Liver (tissue), 9 donors: ENCODE measurements around the gene GAMT. TPM values are rescaled to one million over a fixed set of nuclear protein-coding genes. Genes with fewer than 3 reads are reported as not detected.

Experiments used
- DNase-seq: peaks from one replicate; pipeline ENCODE4 v3.0.0-alpha.2; 2017; ENCODE audit warnings: low spot score
- H3K27ac ChIP-seq, 2 donors: one replicate each; pipeline ENCODE4 v1.7.0; 2013; ENCODE audit warnings: inconsistent platforms in 2 of 2, low read length in 2 of 2, control low read depth in 1 of 2, low read depth in 1 of 2, mild to moderate bottlenecking in 1 of 2
- H3K27me3 ChIP-seq, 4 donors: one replicate each; pipeline versions ENCODE4 v1.6.1 to v1.7.0; 2013; ENCODE audit warnings: low read length in 3 of 4, inconsistent platforms in 1 of 4, mild to moderate bottlenecking in 1 of 4, moderate library complexity in 1 of 4; ENCODE audit not compliant: control insufficient read depth in 4 of 4, insufficient read depth in 4 of 4
- H3K36me3 ChIP-seq, 4 donors: one replicate each; pipeline versions ENCODE4 v1.6.1 to v1.7.0; 2013; ENCODE audit warnings: low read length in 3 of 4, mild to moderate bottlenecking in 3 of 4, low read depth in 1 of 4, moderate library complexity in 1 of 4; ENCODE audit not compliant: control insufficient read depth in 4 of 4, insufficient read depth in 3 of 4
- H3K4me1 ChIP-seq, 4 donors: one replicate each; pipeline versions ENCODE4 v1.6.1 to v1.7.0; 2013; ENCODE audit warnings: low read length in 3 of 4, mild to moderate bottlenecking in 3 of 4, moderate library complexity in 1 of 4; ENCODE audit not compliant: control insufficient read depth in 4 of 4, insufficient read depth in 4 of 4
- H3K4me3 ChIP-seq, 3 donors: one replicate each; pipeline versions ENCODE4 v1.6.1 to v1.7.0; 2013; ENCODE audit warnings: low read length in 3 of 3, control low read depth in 1 of 3, low read depth in 1 of 3, mild to moderate bottlenecking in 1 of 3
- H3K9ac ChIP-seq, 2 donors: one replicate each; pipeline ENCODE4 v1.7.0; 2013; ENCODE audit warnings: low read length in 2 of 2, mild to moderate bottlenecking in 2 of 2, moderate library complexity in 2 of 2, control low read depth in 1 of 2, low read depth in 1 of 2
- H3K9me3 ChIP-seq, 4 donors: one replicate each; pipeline versions ENCODE4 v1.6.1 to v1.7.0; 2013; ENCODE audit warnings: low read length in 3 of 4; ENCODE audit not compliant: control insufficient read depth in 4 of 4
- ATF3 ChIP-seq: IDR thresholded peaks from 2 replicates; pipeline ENCODE4 v1.6.1; 2016; ENCODE audit warnings: antibody characterized with exemption
- CTCF ChIP-seq: fragments of 150-350 bp; IDR thresholded peaks from 2 replicates; pipeline ENCODE4 v1.5.1; 2017; ENCODE audit warnings: improper control_type of control experiment, low read depth, low read length; ENCODE audit not compliant: missing input control
- EGR1 ChIP-seq, 2 donors: IDR thresholded peaks; 2 replicates each; pipeline ENCODE4 v1.6.1; 2016 to 2018; ENCODE audit warnings: antibody characterized with exemption in 2 of 2, low read depth in 2 of 2
- FOXA1 ChIP-seq: IDR thresholded peaks from 2 replicates; pipeline ENCODE4 v1.6.1; 2016; ENCODE audit warnings: antibody characterized with exemption
- FOXA2 ChIP-seq: IDR thresholded peaks from 2 replicates; pipeline ENCODE4 v1.6.1; 2016; ENCODE audit warnings: antibody characterized with exemption
- GABPA ChIP-seq, 2 donors: IDR thresholded peaks in 1 of 2; conservative IDR thresholded peaks in 1 of 2; 2 replicates each; pipeline ENCODE4 v1.6.1; 2016; ENCODE audit warnings: antibody characterized with exemption in 2 of 2, mild to moderate bottlenecking in 1 of 2, moderate library complexity in 1 of 2
- HNF4A ChIP-seq, 2 donors: conservative IDR thresholded peaks; 2 replicates each; pipeline ENCODE4 v1.6.1; 2016; ENCODE audit warnings: antibody characterized with exemption in 2 of 2, mild to moderate bottlenecking in 2 of 2
- HNF4G ChIP-seq: IDR thresholded peaks from 2 replicates; pipeline ENCODE4 v1.6.1; 2016; ENCODE audit warnings: antibody characterized with exemption
- JUND ChIP-seq, 2 donors: IDR thresholded peaks; 2 replicates each; pipeline ENCODE4 v1.6.1; 2016; ENCODE audit warnings: antibody characterized with exemption in 2 of 2
- MAX ChIP-seq: IDR thresholded peaks from 2 replicates; pipeline ENCODE4 v1.6.1; 2016; ENCODE audit warnings: antibody characterized with exemption
- NR2F2 ChIP-seq: IDR thresholded peaks from 2 replicates; pipeline ENCODE4 v1.6.1; 2016; ENCODE audit warnings: antibody characterized with exemption
- RAD21 ChIP-seq, 2 donors: IDR thresholded peaks; 2 replicates each; pipeline ENCODE4 v1.6.1; 2016; ENCODE audit warnings: antibody characterized with exemption in 2 of 2, mild to moderate bottlenecking in 2 of 2
- RXRA ChIP-seq, 2 donors: IDR thresholded peaks; 2 replicates each; pipeline ENCODE4 v1.6.1; 2017 to 2018; ENCODE audit warnings: antibody characterized with exemption in 2 of 2, mild to moderate bottlenecking in 1 of 2
- SP1 ChIP-seq: IDR thresholded peaks from 2 replicates; pipeline ENCODE4 v1.6.1; 2018; ENCODE audit warnings: antibody characterized with exemption, mild to moderate bottlenecking
- TAF1 ChIP-seq: conservative IDR thresholded peaks from 2 replicates; pipeline ENCODE4 v1.6.1; 2016; ENCODE audit warnings: antibody characterized with exemption, mild to moderate bottlenecking
- YY1 ChIP-seq: IDR thresholded peaks from 2 replicates; pipeline ENCODE4 v1.6.1; 2016; ENCODE audit warnings: antibody characterized with exemption, mild to moderate bottlenecking
- ZBTB33 ChIP-seq: IDR thresholded peaks from 2 replicates; pipeline ENCODE4 v1.6.1; 2016; ENCODE audit warnings: antibody characterized with exemption
- WGBS: extraction: QIAGEN DNeasy Blood & Tissue Kit; methylation state at CpG from one replicate; pipeline ENCODE4 v1.1.7; 2013; 5-methylcytosine and 5-hydroxymethylcytosine counted together
- polyA plus RNA-seq, 2 donors: library from polyadenylated mRNA; stranded (reverse) in 1 of 2; unstranded in 1 of 2; fragments of 200-250 nt in 1 of 2; fragments of >200 nt in 1 of 2; fragmentation: Nextera tagmentation in 1 of 2; extraction: Ambion mirVana in 1 of 2; gene quantifications; one replicate each; pipeline versions ENCODE4 v1.2.1 to v1.2.3, GENCODE V29; 2013 to 2015
- total RNA-seq, 2 donors: library from RNA; depleted of rRNA; stranded (reverse); fragments of >200 nt; gene quantifications; one replicate each; pipeline ENCODE4 v1.2.3, GENCODE V29; 2014
- donor health status: healthy.
- donor health status: healthy.
- donor health status: healthy.
- donor health status: healthy.
- donor health status: healthy.

GAMT gene
- total and polyA plus RNA-seq, 4 donors = 76.2 to 394 (median 274) TPM

GRCh38 chr19:1434040-1434366, 32.7 kb upstream of the GAMT start:
- no peaks in the 10 kb centered on the region for H3K9me3 ChIP-seq
- 97% methylated on average over 17 of the region's 17 CpGs for WGBS
- H3K27ac ChIP-seq = no peak overlapping the region
- no peak for TF ChIP-seq RAD21 (IDR thresholded peaks at IDR 0.05)
- no peak for TF ChIP-seq CTCF
- no peak for TF ChIP-seq EGR1 (IDR thresholded peaks at IDR 0.05; ENCODE audit: low read depth in 2 of 2)
- no peak for TF ChIP-seq SP1
- no peak for TF ChIP-seq ATF3
- DNase-seq = no peak
- no peaks in the 10 kb centered on the region for H3K27me3 ChIP-seq
- H3K4me1 ChIP-seq = peaks cover 0 to 16% (median 7%) of the 10 kb centered on the region in 4 donors
- H3K36me3 ChIP-seq = peaks cover 4 to 38% (median 21%) of the 10 kb centered on the region in 4 donors
- H3K4me3 ChIP-seq = no peak overlapping the region
- no peak overlapping the region for H3K9ac ChIP-seq

GRCh38 chr19:1433119-1434039, 32.0 kb upstream of the GAMT start:
- Histone ChIP-seq H3K27ac (no peak overlapping the region), H3K9me3 (no peaks in the 10 kb centered on the region), H3K4me3 (no peak overlapping the region), H3K9ac (no peak overlapping the region), H3K36me3 (peaks cover 4 to 40% (median 23%) of the 10 kb centered on the region in 4 donors), H3K27me3 (no peaks in the 10 kb centered on the region), H3K4me1 (peaks cover 0 to 15% (median 7%) of the 10 kb centered on the region in 4 donors)
- 91% methylated on average over 47 of the region's 47 CpGs for WGBS
- no peak for DNase-seq
- no peak for TF ChIP-seq RAD21 (IDR thresholded peaks at IDR 0.05)
- no peak for TF ChIP-seq FOXA1
- TF ChIP-seq MAX = no peak
- no peak for TF ChIP-seq JUND (IDR thresholded peaks at IDR 0.05)
- TF ChIP-seq NR2F2 = no peak
- TF ChIP-seq ATF3 = no peak

GRCh38 chr19:1432507-1432887, 31.2 kb upstream of the GAMT start:
- H3K36me3 ChIP-seq = peaks cover 4 to 42% (median 24%) of the 10 kb centered on the region in 4 donors
- 96% methylated on average over 16 of the region's 16 CpGs for WGBS
- no peak for DNase-seq
- no peaks in the 10 kb centered on the region for H3K9me3 ChIP-seq
- peaks cover 0 to 10% (median 4%) of the 10 kb centered on the region in 4 donors for H3K4me1 ChIP-seq
- H3K4me3 ChIP-seq = no peak overlapping the region
- no peak overlapping the region for H3K27ac ChIP-seq
- no peak overlapping the region for H3K9ac ChIP-seq
- no peaks in the 10 kb centered on the region for H3K27me3 ChIP-seq
- TF ChIP-seq ZBTB33 = no peak
- TF ChIP-seq GABPA (IDR thresholded peaks at IDR 0.05 in 1 of 2, conservative IDR thresholded peaks at IDR 0.05 in 1 of 2) = no peak
- TF ChIP-seq CTCF = no peak
- no peak for TF ChIP-seq HNF4G
- TF ChIP-seq FOXA2 = no peak
- no peak for TF ChIP-seq JUND (IDR thresholded peaks at IDR 0.05)
- no peak for TF ChIP-seq ATF3
- no peak for TF ChIP-seq RXRA (IDR thresholded peaks at IDR 0.05)
- TF ChIP-seq HNF4A (conservative IDR thresholded peaks at IDR 0.05) = no peak
- no peak for TF ChIP-seq EGR1 (IDR thresholded peaks at IDR 0.05; ENCODE audit: low read depth in 2 of 2)
- no peak for TF ChIP-seq NR2F2
- TF ChIP-seq MAX = no peak
- TF ChIP-seq FOXA1 = no peak
- TF ChIP-seq SP1 = no peak
- TF ChIP-seq RAD21 (IDR thresholded peaks at IDR 0.05) = no peak
- TF ChIP-seq YY1 = no peak
- no peak for TF ChIP-seq TAF1
